Midbrain (tissue), 1 donor: Measurements from ENCODE around the gene PSTPIP2.
"Not testable (repeated sequence)": the region's sequence is repeated elsewhere in the genome, so short reads cannot be mapped to it uniquely, and the experiment has no call there.

ENCODE experiments used
- DNase-seq: peaks from one replicate; lab custom pipeline; 2025; lab: John Stamatoyannopoulos, UW

The PSTPIP2 gene, protein sequence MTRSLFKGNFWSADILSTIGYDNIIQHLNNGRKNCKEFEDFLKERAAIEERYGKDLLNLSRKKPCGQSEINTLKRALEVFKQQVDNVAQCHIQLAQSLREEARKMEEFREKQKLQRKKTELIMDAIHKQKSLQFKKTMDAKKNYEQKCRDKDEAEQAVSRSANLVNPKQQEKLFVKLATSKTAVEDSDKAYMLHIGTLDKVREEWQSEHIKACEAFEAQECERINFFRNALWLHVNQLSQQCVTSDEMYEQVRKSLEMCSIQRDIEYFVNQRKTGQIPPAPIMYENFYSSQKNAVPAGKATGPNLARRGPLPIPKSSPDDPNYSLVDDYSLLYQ

DNA sequence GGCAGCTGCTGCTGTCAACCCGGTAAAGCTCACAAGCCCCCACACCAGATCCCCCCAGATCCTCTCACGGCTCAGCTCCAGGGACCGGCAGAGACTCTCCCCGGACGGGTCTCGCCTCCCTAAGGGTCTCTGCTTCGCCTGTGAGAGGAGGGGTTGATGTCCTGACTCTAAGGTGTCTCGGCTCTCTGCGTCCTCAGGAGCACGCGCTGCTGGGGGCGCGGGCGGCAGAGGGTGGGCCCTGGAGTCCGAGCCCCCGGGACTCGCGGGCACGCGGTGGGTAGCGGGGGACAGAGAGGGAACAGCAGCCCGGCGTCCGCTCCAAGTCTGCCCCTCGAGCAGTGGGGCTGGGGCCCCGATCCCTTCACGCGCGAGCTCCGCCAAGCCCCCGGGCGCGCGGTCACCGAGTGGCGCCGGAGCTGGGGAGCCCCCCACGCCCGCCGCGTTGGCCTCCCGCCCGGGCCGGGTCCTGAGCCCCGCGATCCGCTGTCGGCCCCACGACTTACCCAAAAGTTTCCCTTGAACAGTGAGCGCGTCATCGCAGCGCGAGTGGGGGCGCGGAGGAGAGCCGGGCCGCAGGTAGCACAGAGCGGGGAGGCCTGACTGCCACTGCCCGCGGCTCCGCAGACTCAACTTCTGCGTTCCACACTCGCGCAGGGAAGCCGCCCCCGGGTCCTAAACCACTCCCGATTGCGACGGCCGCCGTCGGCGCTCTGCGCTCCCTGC lies at the start of gene PSTPIP2:
Gene PSTPIP2, minus strand, starts transcription at position 608 of the 723 bp plus-strand sequence. Its CDS starts 72 bp downstream, at position 536.
- no peak for DNase-seq

DNA sequence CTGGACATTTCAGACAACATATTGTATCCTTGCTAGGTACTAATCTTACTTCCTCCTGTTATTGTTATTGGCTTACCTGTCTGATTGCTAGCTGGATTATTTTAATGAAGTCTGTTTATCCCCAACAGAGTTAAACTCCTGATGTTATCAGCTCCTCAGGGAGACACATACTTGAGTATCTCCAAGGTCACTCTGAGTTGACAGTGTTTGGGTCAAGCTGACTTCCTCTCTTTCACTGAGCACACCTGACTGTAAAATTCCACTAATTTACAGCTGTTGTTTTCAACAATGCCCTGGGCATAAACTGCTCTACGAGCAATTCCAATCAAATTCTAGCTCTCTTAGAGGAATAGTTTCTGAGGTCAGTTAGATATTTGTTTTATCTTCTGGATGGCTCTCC lies 41.7 kb upstream of the PSTPIP2 start:
- DNase-seq: no peak

DNA sequence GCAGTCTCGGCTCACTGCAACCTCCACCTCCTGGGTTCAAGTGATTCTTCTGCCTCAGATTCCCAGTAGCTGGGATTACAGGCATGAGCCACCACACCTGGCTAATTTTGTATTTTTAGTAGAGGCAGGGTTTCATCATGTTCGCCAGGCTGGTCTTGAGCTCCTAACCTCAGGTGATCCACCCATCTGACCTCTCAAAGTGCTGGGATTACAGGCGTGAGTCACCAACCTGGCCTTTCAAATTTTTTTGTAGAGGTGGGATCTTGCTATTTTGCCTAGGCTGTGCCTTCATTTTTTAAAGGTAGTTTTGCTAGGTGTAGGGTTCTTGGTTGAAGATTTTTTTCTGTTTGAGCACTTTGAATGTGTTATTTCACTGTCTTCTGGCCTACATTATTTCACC lies 38.3 kb upstream of the PSTPIP2 start:
- DNase-seq: no peak

DNA sequence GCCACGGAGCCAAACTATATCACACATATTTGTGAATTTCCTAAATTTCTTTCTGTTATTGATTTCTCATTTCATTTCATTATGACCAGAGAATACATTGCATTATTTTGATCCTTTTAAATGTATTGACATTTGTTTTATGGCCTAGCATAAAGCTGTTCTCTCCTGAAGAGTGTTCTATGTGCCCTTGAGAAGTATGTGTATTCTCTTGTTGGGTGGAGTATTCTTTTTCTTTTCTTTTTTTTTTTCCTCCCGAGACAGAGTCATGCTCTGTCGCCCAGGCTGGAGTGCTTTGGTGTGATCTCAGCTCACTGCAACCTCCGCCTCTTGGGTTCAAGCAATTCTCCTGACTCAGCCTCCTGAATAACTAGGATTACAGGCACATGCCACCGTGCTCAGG lies 37.3 kb upstream of the PSTPIP2 start:
- no peak for DNase-seq

DNA sequence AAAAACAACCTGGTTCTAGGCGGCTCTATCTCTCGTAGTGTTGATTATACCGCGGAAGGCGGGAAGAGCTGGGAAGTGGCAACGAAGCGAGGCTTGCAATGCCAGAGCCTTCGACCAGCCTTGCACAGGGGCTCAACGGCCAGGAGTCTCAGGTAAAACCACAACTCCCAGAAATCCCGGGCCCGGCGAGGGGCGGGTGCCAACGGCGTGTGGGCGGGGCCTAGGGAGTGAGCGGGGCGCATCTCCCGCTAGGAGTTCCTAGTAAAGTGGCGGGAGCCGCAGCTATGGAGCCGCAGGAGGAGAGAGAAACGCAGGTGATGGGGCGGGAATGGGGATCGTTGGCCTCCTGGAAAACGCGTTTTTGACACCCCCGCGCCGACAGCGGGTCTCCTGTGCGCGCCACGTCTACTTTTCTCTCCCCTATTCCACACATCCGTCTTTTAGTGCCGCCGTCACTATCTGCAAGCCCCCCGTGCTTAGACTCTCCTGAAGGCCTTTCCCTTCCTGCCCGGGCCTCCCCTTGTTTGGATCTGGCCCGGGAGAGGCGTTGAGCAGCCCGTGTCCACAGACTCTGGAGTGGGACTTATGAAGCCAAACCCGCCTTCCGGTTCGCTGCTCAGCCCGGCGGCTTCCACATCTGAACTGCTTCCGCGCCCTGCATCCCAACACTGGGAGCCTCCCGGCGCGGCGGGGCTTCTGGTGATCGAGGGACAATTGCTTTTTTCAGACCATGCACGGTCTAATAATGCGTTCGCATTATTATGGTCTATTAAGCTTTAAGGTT lies 32.3 kb upstream of the PSTPIP2 start, which contains the start of gene HAUS1:
Gene HAUS1, plus strand, starts transcription at position 258 of the 784 bp plus-strand sequence. Its CDS starts 27 bp downstream, at position 285.
- DNase-seq: peak; percentile 90

DNA sequence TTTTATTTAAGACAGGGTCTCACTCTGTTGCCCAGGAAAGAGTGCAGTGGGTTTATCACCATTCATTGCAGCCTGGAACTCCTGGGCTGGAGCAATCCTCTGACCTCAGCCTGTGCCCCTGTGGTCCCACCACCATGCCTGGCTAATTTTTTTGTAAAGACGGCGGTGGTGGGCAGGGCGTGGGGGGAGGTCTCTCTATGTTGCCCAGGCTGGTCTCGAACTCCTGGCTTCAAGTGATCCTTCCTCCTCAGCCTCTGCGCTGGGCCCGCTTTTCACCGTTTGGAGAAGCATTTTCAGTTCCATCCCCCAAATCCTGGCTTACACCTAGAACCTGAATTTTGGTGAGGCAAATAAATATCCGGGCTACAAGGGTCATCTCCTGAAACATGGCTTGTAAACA lies 27.4 kb upstream of the PSTPIP2 start:
- DNase-seq: no peak

DNA sequence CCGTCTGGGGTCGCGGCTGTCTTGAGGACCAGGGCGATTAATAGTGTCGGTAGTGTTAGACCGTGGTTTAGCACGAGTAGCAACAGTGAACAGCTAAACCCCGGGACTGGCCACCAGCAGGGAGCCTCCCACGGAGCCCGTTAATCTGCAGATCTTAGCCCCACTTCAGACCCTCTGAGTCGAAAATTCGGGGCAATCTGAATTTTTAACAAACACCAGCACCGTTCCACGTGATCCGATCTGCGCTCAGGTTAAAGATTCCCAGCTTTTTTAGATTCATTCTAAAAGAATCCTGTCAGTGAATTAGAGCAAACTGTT lies 26.5 kb upstream of the PSTPIP2 start:
- no peak for DNase-seq

DNA sequence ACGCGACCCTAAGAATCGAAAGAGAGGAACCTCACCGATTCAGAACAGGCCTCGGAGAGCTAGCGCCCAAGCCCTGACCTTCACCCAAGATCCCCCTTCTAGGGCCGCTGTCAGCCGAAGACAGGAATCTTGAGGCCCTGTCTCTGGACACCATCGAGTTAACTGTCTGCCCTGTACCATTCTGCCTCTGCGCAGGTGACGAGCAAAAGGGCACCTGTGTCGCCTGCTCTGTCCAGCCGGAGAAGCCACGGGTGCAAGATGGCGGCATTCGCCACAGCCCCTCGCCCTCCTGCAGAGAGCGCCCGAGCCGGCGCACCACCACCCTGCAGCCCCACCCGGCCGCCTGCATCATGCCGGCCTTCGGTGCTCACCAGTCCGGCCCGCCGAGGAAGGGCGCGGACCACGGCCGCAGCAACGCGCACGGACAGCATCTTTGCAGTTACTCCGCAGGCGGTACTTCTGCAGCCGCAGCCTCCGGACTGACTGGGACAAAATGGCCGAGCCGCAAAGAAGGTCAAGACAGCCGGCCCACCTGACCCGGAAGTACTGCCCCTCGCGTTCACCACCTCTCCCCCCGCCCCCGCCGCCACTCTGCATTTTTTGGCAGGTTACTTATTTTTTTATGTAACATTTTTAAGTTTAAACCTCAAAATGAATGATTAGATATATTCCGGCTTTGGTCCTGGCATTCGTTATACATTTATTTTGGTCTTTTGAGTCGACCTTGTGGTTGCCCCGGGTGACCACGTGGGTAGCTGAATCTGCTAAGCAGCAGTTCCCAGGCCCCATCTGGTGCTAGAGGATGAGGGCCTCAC lies 25.9 kb upstream of the PSTPIP2 start, which contains the start of gene ATP5F1A:
Gene ATP5F1A, minus strand, starts transcription at position 496 of the 815 bp plus-strand sequence. Its CDS starts 65 bp downstream, at position 431.
- peak; percentile 91 for DNase-seq

DNA sequence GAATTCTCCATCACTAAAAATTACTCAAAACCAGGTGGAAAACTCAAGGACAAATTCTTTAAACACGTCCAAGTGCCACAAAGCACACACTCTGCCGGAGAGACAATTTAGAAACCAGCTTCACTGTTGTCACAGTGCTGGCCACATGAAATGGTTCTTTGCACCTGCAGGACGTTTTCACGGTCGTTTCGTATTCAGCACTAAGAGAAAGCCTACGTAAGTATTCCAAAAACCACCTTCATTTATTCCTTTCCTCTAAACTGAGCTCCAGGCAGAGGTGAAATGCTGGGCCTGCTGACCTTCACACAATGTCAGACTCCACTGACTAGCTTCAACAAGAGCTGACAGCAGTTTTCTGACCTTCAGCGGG lies 25.4 kb upstream of the PSTPIP2 start:
- no peak for DNase-seq

DNA sequence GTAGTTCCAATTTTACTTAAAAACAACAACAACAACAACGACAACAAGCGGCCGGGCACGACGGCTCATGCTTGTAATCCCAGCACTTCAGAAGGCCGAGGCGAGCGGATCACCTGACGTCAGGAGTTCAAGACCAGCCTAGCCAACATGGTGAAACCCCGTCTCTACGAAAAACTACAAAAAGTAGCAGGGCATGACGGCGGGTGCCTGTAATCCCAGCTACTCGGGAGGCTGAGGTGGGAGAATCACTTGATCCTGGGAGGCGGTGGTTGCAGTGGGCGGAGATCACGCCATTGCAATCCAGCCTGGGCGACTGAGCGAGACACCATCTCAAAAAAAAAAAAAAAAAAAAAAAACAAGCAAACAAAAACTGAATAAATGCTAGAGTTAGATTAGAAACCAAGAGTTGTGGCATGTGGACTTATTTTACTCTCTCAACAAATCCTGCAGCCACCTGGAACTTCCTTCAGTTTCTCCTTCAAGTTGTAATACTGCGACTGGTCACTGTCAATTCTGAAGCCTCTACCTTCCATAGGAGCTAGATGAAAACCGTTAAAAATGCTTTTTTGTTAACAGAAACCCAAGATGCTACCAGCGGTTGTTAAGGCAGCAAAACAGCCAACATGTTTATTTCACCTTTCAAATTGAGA lies 24.7 kb upstream of the PSTPIP2 start:
- no peak for DNase-seq

DNA sequence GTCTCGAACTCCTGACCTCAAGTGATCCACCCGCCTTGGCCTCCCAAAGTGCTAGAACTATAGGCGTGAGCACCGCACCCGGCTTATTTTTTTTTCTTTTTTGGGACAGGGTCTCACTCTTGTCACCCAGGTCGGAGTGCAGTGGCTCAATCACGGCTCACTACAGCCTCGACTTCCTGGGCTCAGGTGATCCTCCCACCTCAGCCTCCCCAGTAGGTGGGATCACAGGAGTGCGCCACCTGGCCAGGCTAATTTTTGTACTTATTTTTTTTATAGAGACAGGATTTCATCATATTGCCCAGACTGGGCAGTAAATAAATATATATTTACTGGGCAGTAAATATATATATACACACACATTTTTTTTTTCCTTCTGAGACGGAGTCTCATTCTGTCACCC lies 23.5 kb upstream of the PSTPIP2 start:
- no peak for DNase-seq

DNA sequence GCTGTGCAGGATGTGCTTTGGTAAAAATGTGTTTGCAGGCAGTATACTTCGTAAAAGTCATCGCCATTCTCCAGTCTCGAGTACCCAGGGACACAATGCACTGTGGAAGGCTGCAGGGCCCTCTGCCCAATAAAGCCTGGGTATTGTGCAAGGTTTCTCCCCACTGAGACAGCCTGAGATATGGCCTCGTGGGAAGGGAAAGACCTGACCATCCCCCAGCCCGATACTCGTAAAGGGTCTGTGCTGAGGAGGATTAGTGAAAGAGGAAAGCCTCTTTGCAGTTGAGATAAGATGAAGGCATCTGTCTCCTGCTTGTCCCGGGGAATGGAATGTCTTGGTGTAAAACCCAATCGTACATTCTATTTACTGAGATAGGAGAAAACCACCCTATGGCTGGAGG lies 16.4 kb upstream of the PSTPIP2 start:
- not testable (repeated sequence) for DNase-seq

DNA sequence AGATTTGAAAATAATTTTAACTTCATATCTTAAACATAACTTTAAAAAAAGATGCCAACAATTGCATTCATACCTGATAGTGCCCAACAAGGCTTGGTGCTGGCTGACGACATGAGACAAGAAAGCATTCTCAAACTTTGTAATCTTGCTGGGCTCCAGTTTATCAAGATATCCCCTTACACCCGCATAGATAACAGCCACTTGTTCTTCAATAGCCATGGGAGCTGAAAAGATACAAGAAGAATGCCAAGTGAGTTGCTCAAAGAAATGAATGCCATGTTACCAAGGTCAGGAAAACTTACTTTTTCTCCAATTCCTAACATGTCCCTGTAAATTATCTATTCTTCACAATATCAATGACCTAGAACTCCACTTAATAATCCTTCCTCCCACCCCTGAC lies 12.4 kb upstream of the PSTPIP2 start:
- no peak for DNase-seq

DNA sequence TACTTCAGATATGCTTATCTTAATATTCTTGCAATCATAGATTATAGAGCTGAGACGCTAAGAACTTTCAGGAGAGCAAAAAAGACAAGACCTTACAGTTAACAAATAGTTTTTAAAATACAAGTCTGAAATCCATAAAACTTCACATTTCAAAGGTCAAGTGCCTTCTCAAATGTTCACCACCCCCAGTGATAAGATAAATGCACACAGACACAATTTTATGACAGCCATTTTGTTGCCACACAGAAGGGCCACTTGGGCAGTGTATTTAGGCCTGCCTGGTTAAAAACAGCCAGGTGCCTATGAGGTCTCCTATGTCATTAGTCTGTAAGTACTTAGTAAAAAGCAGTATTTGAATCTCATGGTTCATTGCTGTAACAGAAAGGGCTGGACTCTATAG lies 8.1 kb upstream of the PSTPIP2 start:
- no peak for DNase-seq

DNA sequence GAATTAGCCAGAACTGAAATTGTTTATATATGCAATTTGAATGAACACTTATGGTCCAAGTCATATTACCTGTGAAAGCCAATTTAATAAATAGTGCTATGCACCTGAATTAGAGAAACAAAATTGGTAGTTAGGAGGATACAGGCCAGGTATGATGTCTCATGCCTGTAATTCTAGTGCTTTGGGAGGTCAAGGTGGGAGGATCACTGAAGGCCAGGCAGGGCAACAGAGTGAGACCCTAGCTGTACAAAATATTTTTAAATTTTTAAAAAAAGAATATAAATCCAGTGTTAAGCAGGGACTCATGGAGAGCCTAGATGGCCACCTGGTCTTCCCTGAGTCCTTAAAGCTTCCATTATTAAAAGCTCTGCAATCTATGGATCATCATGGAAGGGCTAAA lies 7.3 kb upstream of the PSTPIP2 start:
- DNase-seq: no peak

DNA sequence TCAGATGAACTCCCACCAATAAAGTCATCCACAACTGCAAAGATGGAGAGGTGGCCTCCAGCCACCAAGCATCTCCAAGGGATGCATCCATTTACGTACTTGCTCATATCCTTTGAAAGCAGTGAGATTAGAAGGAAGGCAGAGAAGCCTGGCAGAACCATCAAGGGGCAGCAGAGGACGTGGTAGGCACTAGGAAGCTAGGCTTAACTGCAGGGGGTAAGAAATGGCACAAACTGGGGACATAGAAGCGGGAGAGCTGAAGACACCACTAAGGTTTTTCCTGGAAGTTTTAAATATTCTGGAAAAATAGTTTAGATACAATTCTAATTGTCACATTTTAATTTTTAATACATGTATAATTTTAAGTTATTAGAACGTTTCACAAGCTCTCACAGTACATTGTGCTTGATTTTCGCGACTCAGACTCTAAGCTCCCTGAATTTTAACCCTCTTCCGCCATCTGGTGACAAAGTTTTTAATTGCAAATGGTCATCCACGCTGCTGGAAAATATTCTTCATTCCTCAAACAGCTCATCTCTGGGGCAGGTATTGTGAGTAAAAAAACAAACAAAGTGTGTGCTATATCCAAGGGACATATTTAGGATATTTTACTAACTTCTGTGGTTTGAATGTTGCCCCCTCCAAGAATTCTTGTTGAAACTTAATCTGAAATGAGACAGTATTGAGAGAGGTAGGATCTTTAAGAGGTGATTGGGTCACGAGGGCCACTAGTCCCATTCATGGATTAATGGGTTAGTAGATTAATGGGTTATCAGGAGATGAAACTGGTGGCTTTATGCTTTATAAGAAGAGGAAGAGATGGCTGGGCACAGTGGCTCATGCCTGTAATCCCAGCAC lies 1.6 kb upstream of the PSTPIP2 start:
- peak; percentile 75 for DNase-seq

DNA sequence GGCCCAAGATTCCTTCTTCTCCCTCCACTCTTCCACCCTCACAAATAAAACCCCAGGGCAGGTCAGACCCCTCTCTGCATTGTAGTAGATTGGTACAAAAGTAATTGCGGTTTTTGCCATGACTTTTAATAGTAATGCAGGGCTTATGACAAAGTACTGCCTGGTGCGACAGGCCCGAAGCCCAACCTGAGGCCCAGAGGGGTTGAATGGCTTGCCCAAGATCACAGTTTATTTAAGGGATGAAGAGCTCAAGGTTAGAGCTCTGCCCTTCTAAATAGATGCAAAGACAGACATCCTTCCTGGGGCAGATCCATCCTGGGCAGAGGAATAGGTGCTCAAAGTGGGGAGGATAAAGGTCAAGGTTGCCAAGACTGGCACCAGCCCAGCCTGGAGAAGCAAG lies 899 bp upstream of the PSTPIP2 start:
- no peak for DNase-seq

DNA sequence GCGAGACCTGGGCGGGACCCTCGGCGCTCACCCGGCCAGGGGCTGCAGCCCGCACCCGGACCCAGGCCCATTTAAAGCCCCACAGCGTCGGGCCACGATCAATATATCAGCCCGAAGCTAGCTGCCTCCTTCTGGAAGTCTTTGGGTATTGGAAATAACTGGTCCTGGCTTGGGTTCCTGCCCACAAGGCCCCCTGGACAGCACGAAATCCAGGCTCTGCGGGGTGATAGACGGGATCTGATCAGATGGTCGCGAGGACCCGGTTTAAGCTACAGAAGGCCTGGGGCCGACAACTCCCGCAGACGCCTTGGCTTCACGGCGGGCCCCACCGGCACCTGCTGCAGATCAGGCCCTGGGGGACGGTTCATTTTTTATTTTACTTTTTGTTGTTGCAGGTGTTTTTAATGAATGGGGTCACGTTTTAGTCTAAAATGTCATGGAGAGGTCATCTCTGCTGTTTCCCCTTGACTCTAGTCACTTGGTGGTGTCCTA lies 362 bp upstream of the PSTPIP2 start:
- DNase-seq: no peak

DNA sequence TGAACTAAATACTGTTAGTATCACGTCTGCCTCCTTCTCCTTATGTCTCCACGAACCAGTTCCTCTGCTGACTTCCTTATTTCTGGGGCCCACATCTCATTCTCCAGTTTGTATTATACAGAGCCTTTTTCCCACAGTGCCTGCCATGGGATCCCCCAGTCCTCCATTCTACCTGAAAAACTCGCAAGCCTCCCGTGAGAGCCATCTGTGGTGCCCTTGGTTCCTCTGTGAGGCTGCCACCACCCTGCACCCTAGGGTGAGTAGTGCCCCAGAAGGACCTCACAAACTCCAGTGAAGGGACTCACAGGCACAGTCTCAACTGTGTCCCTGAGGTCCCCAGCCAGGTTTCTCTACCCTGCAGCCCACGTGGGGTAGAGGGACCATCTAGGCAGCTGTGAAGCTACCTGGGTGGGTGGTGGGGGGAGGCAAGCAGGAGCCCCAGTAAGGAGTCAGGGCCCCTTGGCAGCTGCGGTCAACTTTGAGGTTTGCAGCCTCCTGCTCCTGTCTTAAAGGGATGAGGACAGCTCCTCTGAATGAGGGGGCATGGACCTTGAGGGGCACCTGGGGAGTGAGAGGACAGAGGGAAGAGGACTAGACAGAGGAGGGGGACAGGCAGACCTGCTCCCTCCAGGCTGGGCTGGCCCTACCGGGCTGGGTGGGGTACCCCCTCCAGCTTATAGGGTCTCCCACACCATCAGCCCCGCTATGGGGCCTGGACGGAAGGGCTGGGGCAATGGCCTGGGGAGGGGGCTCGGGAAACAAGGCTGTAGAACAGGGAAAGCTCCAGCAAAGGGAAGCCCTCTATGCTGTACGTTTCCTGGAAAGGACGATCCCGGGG lies 1.0 kb downstream of the PSTPIP2 start:
- peak; percentile 7 for DNase-seq
